ENCODE results near the gene ZNF536.

DNA sequence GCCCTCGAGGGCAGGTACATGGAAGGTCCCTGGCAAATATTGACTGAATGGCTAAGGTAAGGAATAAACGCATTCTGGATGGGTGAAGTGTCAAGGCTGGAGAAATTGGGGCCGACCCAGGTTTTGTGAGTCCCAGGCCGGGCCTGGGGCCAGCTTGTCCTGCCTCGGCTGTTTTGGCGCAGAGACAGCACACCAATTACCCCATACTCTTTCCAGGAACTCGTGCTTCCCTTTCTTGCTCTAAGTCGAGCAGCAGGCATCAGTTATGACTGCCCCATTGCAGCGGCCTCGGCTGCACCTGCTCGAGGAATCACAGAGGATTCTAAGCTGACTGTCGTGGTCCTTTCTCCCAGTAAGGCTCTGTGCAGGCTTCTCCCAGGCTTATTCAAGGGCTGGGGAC is 67.1 kb downstream of the ZNF536 start:
- TF ChIP-seq GATA3 (IDR thresholded peaks at IDR 0.05; ENCODE audit: low read depth, low read length) (no peak), GATA2 (IDR thresholded peaks at IDR 0.05; ENCODE audit: low read depth, low read length) (no peak)

Data from SH-SY5Y (cell line).